GM23338 (cell line): ENCODE measurements around the gene CHMP1B. TPM values are rescaled to one million over a fixed set of nuclear protein-coding genes. Genes with fewer than 3 reads are reported as not detected.

Source experiments
- ATAC-seq: fragments of 200-7000 bp; cut with Tn5 transposase; 3 replicates; pipeline ENCODE4 v1.9.1; 2020
- DNase-seq: peaks from one replicate; pipeline ENCODE4 v3.0.0-alpha.2; 2015; ENCODE audit warnings: low spot score
- H2AFZ ChIP-seq: fragments of 200-600 bp; sonication (generic); 2 replicates; pipeline ENCODE4 v1.8.0; 2016; ENCODE audit warnings: antibody characterized with exemption, mild to moderate bottlenecking, moderate library complexity
- H3F3A ChIP-seq: fragments of 200-600 bp; sonication (generic); replicated peaks from 2 replicates; pipeline ENCODE4 v1.8.0; 2017; ENCODE audit warnings: antibody characterized with exemption, mixed run types, low read depth
- H3K27ac ChIP-seq: fragments of 200-600 bp; sonication (generic); 2 replicates; pipeline ENCODE4 v1.6.1; 2016; ENCODE audit warnings: low read depth
- H3K27me3 ChIP-seq: fragments of 200-600 bp; sonication (generic); 2 replicates; pipeline ENCODE4 v1.8.0; 2016; ENCODE audit warnings: mild to moderate bottlenecking, mixed run types, moderate library complexity; ENCODE audit not compliant: insufficient read depth
- H3K36me3 ChIP-seq: fragments of 200-600 bp; sonication (generic); 2 replicates; pipeline ENCODE4 v1.8.0; 2016; ENCODE audit warnings: mild to moderate bottlenecking; ENCODE audit not compliant: insufficient read depth
- H3K4me1 ChIP-seq: fragments of 200-600 bp; sonication (generic); 2 replicates; pipeline ENCODE4 v1.8.0; 2016; ENCODE audit warnings: mild to moderate bottlenecking, moderate library complexity; ENCODE audit not compliant: insufficient read depth
- H3K4me2 ChIP-seq: fragments of 200-600 bp; sonication (generic); 2 replicates; pipeline ENCODE4 v1.7.1; 2017; ENCODE audit warnings: mixed run types
- H3K4me3 ChIP-seq: fragments of 200-600 bp; sonication (generic); 2 replicates; pipeline ENCODE4 v1.6.1; 2016; ENCODE audit warnings: mixed run types
- H3K79me2 ChIP-seq: fragments of 200-600 bp; sonication (generic); replicated peaks from 2 replicates; pipeline ENCODE4 v1.8.0; 2017; ENCODE audit warnings: mild to moderate bottlenecking; ENCODE audit not compliant: insufficient read depth
- H3K9me2 ChIP-seq: fragments of 200-600 bp; sonication (generic); 2 replicates; pipeline ENCODE4 v1.8.0; 2017; ENCODE audit not compliant: insufficient read depth
- H4K20me1 ChIP-seq: fragments of 200-600 bp; sonication (generic); replicated peaks from 2 replicates; pipeline ENCODE4 v1.8.0; 2017; ENCODE audit warnings: mild to moderate bottlenecking; ENCODE audit not compliant: insufficient read depth
- H3K27ac Mint-ChIP-seq: 2 replicates; pipeline ENCODE4 v1.8.0; 2020; ENCODE audit warnings: inconsistent platforms, mild to moderate bottlenecking, moderate library complexity, mixed read lengths
- H3K27me3 Mint-ChIP-seq: 3 replicates; pipeline ENCODE4 v1.8.0; 2022; ENCODE audit warnings: low read depth, mild to moderate bottlenecking, moderate library complexity, mixed read lengths, inconsistent platforms; ENCODE audit not compliant: insufficient read depth, poor library complexity
- H3K36me3 Mint-ChIP-seq: 3 replicates; pipeline ENCODE4 v1.8.0; 2021; ENCODE audit warnings: low read depth, mild to moderate bottlenecking, inconsistent platforms, moderate library complexity, mixed read lengths
- H3K4me1 Mint-ChIP-seq: 3 replicates; pipeline ENCODE4 v1.8.0; 2020; ENCODE audit warnings: mild to moderate bottlenecking, inconsistent platforms, mixed read lengths
- H3K4me3 Mint-ChIP-seq: 3 replicates; pipeline ENCODE4 v1.8.0; 2021; ENCODE audit warnings: moderate library complexity, mild to moderate bottlenecking, inconsistent platforms, mixed read lengths
- H3K9me3 Mint-ChIP-seq: 3 replicates; pipeline ENCODE4 v1.8.0; 2020; ENCODE audit warnings: moderate library complexity, mild to moderate bottlenecking, inconsistent platforms, mixed read lengths
- JUNB ChIP-seq: IDR thresholded peaks from one replicate; pipeline ENCODE4 v1.6.1; 2016; ENCODE audit warnings: antibody characterized with exemption; ENCODE audit not compliant: unreplicated experiment
- POLR2AphosphoS5 ChIP-seq: IDR thresholded peaks from 2 replicates; pipeline ENCODE4 v1.6.1; 2016; ENCODE audit warnings: antibody characterized with exemption, low read depth
- REST ChIP-seq: IDR thresholded peaks from one replicate; pipeline ENCODE4 v1.6.1; 2018; ENCODE audit warnings: antibody characterized with exemption; ENCODE audit not compliant: unreplicated experiment
- STAT1 ChIP-seq: IDR thresholded peaks from one replicate; pipeline ENCODE4 v1.6.1; 2016; ENCODE audit warnings: antibody characterized with exemption; ENCODE audit not compliant: unreplicated experiment
- ZNF462 ChIP-seq: fragments of 250-450 bp; sonication (Bioruptor Pico); IDR thresholded peaks from 2 replicates; pipeline ENCODE4 v1.5.0; 2020; ENCODE audit warnings: mild to moderate bottlenecking, moderate library complexity
- polyA plus RNA-seq: library from polyadenylated mRNA; unstranded; fragments of >200 nt; fragmentation: Nextera tagmentation; extraction: Ambion mirVana; gene quantifications from 2 replicates; pipeline ENCODE4 v1.2.1, GENCODE V29; 2016
- total RNA-seq: library from RNA; depleted of rRNA; stranded (reverse); fragments of >200 nt; shearing (Covaris generic); gene quantifications from 2 replicates; pipeline ENCODE4 v1.2.3, GENCODE V29; 2014

Gene CHMP1B
- total and polyA plus RNA-seq, 2 experiments from 2014 or later, result 41.8 to 52.1 TPM

- Histone ChIP-seq H3K4me1 (peaks cover 9% of the 10 kb centered on the region), H4K20me1 (no peaks in the 10 kb centered on the region), H3K9me2 (no peaks in the 10 kb centered on the region; the same call in 1 of the 2 replicates), H3K4me3 (no peak overlapping the region), H3K4me2 (no peak overlapping the region), H2AFZ (no peak overlapping the region), H3K27ac (no peak overlapping the region), H3F3A (no peaks in the 10 kb centered on the region), H3K36me3 (no peaks in the 10 kb centered on the region; the same call in 1 of the 2 replicates), H3K27me3 (no peaks in the 10 kb centered on the region), H3K79me2 (no peaks in the 10 kb centered on the region)
- DNase-seq (no peak), ATAC-seq (no peak)
- H3K4me1 Mint-ChIP-seq, result peaks cover 12% of the 10 kb centered on the region; the same call in 2 of the 3 replicates
- H3K36me3 Mint-ChIP-seq, result peaks cover 12% of the 10 kb centered on the region
- no peak for TF ChIP-seq REST
- no peaks in the 10 kb centered on the region for H3K9me3 Mint-ChIP-seq
- no peak overlapping the region for H3K27ac Mint-ChIP-seq
- H3K4me3 Mint-ChIP-seq, result no peak overlapping the region
- peaks cover 7% of the 10 kb centered on the region for H3K27me3 Mint-ChIP-seq
Measured at GRCh38 chr18:11864471-11864870, 13.3 kb downstream of the CHMP1B start.

GRCh38 chr18:11865071-11865470, 13.9 kb downstream of the CHMP1B start:
- H2AFZ ChIP-seq, result no peak overlapping the region
- peaks cover 10% of the 10 kb centered on the region; the same call in 2 of the 3 replicates for H3K4me1 Mint-ChIP-seq
- H3K36me3 Mint-ChIP-seq, result peaks cover 13% of the 10 kb centered on the region
- H3K27me3 ChIP-seq, result no peaks in the 10 kb centered on the region
- H3K36me3 ChIP-seq, result no peaks in the 10 kb centered on the region; the same call in 1 of the 2 replicates
- no peak for ATAC-seq
- no peaks in the 10 kb centered on the region for H4K20me1 ChIP-seq
- H3K4me3 ChIP-seq, result no peak overlapping the region
- no peaks in the 10 kb centered on the region for H3K9me2 ChIP-seq
- no peak for DNase-seq
- H3K27me3 Mint-ChIP-seq, result peaks cover 6% of the 10 kb centered on the region
- no peak overlapping the region for H3K27ac ChIP-seq
- TF ChIP-seq POLR2AphosphoS5 (no peak), ZNF462 (no peak), STAT1 (no peak), JUNB (no peak)
- H3K9me3 Mint-ChIP-seq, result no peaks in the 10 kb centered on the region
- peaks cover 9% of the 10 kb centered on the region for H3K4me1 ChIP-seq
- no peak overlapping the region for H3K4me2 ChIP-seq
- no peaks in the 10 kb centered on the region for H3K79me2 ChIP-seq
- H3K4me3 Mint-ChIP-seq, result no peak overlapping the region
- no peak overlapping the region for H3K27ac Mint-ChIP-seq
- no peaks in the 10 kb centered on the region for H3F3A ChIP-seq
